Measurements from ENCODE around the gene ARIH1.

GRCh38 chr15:72496783-72497182 is 22.7 kb downstream of the ARIH1 start:
- TF ChIP-seq POLR2AphosphoS5 (IDR thresholded peaks at IDR 0.05; ENCODE audit: low read depth) (no peak), CTCF (conservative IDR thresholded peaks at IDR 0.05; ENCODE audit: low read depth in 2 of 2) (no peak), EZH2phosphoT487 (IDR thresholded peaks at IDR 0.05; ENCODE audit: unreplicated experiment) (no peak), EZH2 (IDR thresholded peaks at IDR 0.05; ENCODE audit: low read depth, unreplicated experiment) (no peak), JUNB (IDR thresholded peaks at IDR 0.05; ENCODE audit: unreplicated experiment) (no peak)
